HG03196 (cell line): ENCODE results near the gene CABLES1.
"Not testable (repeated sequence)": the region's sequence is repeated elsewhere in the genome, so short reads cannot be mapped to it uniquely, and the experiment has no call there.

ENCODE experiments used
- ATAC-seq: cut with Tn5 transposase; IDR thresholded peaks from one replicate; pipeline ENCODE4 v1.9.1; 2021; ENCODE audit not compliant: unreplicated experiment

The CABLES1 gene

GRCh38 chr18:23142251-23142929 is 7.1 kb downstream of the CABLES1 start:
- no peak for ATAC-seq

GRCh38 chr18:23143016-23143814 is 7.9 kb downstream of the CABLES1 start:
- ATAC-seq: no peak

GRCh38 chr18:23143815-23144261 is 8.6 kb downstream of the CABLES1 start:
- ATAC-seq: no peak

- no peak for ATAC-seq
Observed at GRCh38 chr18:23144640-23145039, 9.4 kb downstream of the CABLES1 start.

GRCh38 chr18:23145621-23146020 is 10.3 kb downstream of the CABLES1 start:
- ATAC-seq: no peak

DNA sequence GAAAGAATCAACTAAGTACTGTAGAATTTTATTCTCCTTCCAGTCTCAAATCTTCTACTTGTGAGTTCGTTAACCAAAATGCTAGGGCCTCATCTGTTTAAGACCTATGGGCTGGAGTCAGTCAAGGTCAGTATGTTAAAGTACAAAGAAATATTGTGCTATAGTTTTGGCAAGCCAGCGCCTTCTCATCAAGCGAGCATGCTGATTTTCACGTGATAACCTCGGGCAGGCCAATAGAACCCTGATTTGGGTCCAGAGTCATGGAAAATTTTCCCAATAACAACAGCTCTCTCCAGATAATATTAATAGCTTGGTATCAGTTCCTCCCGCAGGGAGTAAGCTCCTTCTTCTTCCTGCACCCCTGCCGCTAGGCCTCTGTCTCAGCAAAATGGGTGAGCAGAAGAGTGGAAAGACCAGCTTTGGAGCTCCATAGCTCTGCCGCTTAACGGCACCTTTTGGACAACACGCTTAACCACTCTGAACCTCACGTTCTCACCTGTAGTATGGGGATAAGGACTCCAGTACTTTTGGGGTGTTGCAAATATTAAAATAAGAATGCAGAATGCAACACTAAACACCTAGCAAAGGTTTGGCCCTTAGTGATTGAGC is 11.7 kb downstream of the CABLES1 start:
- ATAC-seq: no peak

DNA sequence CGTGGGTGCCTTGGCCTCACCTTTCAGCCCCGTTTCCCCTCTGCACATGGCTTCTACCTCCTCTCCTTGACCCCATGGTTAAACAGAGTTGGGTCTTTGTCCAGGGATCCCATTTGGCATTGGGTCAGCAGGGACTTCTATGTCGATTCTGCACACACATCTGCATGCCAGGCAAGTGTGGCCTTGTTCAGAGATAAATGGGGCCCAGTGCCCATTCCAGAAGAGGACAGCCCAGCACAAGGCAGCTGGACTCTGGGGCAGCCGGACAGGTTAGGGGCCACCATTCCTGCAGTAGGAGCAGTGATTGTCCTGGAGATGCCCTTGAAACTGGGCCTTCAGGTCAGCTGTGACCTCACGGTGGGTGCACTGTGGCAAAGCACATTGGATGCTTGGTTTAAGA is 13.1 kb downstream of the CABLES1 start:
- no peak for ATAC-seq

- no peak for ATAC-seq
Observed at GRCh38 chr18:23149570-23149969, 14.3 kb downstream of the CABLES1 start.

DNA sequence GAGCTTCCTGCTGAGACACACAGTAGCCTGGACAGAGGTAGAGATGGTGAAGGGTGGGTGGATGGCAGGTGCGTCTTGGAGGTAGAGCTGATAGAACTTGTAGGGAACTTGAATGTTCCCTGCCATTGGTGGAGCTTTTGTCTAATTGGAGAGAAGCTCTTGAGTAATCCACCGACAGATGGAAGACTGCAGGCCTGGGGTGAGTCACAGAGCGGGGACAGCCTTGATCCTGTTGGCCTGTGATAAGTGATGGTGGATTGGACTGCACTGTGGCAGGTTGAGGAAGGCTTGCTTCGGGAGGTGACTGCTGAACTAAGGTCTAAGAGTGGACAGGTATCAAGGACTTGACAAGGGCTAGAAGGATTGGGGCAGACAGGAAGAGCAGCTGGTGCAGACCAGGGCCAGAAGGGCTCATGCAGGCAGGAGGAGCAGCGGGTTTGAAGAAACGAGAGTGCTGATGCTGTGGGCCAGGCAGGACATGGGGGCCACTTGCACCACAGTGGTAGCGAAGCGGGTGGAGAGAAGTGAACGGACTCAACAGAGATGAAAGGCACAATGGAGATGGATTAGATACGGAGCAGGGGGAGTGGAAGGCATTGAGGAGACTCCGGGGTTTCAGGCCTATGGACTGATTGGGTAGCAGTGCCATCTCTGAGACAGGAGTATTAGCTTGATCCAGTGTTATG is 16.3 kb downstream of the CABLES1 start:
- ATAC-seq: no peak

- no peak for ATAC-seq
Observed at GRCh38 chr18:23154030-23154429, 18.7 kb downstream of the CABLES1 start.

GRCh38 chr18:23154823-23155500 is 19.7 kb downstream of the CABLES1 start:
- ATAC-seq: no peak

- ATAC-seq: no peak
Observed at GRCh38 chr18:23155537-23155936, 20.3 kb downstream of the CABLES1 start.

DNA sequence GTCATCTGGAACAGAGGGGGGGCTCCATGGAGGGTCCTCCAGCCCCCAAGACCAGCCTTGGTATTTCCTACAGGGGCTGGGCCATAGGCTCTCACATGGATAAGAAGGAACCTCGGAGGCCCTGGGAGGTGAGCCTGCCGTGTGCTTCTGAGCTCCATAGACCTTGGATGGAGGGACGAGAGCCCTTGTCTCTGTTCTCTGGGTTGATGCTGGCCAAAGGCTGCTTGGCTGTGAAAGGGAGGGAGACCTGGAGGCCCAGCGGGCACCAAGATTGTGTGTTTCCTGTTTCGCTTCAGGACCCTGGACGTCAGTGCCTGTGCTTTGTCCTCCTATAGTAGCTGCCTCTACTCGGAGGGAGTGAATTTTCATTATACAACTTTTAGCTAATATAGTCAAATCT is 20.8 kb downstream of the CABLES1 start:
- no peak for ATAC-seq

GRCh38 chr18:23158058-23158457 is 22.8 kb downstream of the CABLES1 start:
- ATAC-seq: no peak

DNA sequence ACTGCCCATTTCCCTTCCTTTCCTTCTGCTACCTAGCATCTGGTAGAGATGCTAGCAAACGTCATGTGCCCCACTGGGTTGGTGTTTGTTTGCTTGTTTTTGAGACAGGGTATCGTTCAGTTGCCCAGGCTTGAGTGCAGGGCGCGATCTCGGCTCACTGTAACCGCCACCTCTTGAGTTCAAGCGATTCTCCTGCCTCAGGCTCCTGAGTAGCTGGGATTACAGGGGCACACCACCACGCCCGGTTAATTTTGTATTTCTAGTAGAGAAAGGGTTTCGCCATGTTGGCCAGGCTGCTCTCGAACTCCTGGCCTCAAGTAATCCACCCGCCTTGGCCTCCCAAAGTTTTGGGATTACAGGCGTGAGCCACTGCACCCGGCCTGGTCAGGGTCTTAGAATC is 23.6 kb downstream of the CABLES1 start:
- ATAC-seq: not testable (repeated sequence)

GRCh38 chr18:23159344-23159743 is 24.1 kb downstream of the CABLES1 start:
- no peak for ATAC-seq

GRCh38 chr18:23162473-23162872 is 27.2 kb downstream of the CABLES1 start:
- ATAC-seq: no peak

GRCh38 chr18:23163786-23164533 is 28.7 kb downstream of the CABLES1 start:
- no peak for ATAC-seq

GRCh38 chr18:23165271-23166068 is 30.2 kb downstream of the CABLES1 start:
- ATAC-seq: no peak
